Measurements from ENCODE around the gene PPP1R9B. TPM values are rescaled to one million over a fixed set of nuclear protein-coding genes. Genes with fewer than 3 reads are reported as not detected.

The PPP1R9B gene
- total RNA-seq, 1 donor from 2014 or later, result 29.7 TPM

DNA sequence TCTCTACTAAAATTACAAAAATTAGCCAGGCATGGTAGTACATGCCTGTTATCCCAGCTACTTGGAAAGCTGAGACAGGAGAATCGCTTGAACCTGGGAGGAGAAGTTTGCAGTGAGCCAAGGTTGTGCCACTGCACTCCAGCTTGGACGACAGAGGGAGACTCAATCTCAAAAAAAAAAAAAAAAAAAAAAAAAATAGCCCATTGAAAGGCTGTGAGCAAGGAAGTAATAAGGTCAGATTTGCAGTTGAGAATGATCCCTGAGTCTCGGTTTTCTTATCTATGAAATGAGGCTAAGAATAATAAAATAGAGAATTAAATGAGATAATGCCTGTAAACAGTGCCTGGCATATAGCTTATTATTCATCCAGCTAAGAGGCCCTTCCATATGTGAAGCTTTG, 56.7 kb downstream of the PPP1R9B start:
- no peak for DNase-seq (ENCODE audit: low read depth, low spot score)

DNA sequence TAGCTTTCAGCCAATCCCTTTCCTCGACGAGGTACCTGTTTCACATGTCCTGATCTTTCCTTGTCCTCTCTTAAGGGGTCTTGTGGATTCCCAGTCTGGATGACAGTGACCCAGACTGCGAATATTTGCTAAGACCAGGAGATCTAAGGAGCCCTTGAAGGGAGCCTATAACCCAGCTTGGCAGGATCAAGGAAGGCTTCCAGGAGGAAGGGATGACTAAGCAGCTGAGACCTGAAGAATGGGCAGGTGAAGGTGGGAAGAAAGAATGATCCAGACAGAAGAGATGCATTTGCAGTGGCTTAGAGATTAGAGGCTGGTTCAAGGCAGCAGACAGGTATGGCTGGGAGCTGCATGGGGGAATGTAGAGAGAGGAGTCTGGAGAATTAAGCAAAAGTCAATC, 57.2 kb downstream of the PPP1R9B start:
- DNase-seq (ENCODE audit: low read depth, low spot score), result no peak

DNA sequence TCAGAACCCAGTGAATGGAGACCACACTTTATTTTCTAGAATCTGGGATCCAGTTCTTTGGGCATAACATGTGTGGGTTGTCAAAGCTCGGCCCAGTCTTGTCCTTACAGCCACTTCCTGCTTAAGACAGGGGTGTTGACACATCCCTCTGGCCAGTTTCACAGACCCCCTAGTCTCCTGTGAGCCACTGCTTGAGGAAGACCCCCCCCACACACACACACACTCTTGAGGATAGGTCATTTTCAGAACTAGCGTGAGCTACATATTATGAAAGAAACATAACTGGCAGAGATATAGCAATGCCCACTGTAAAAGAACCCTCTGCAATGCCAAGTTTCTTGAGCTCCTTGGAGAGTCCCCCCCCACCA, 58.6 kb downstream of the PPP1R9B start:
- no peak for DNase-seq (ENCODE audit: low read depth, low spot score)

DNA sequence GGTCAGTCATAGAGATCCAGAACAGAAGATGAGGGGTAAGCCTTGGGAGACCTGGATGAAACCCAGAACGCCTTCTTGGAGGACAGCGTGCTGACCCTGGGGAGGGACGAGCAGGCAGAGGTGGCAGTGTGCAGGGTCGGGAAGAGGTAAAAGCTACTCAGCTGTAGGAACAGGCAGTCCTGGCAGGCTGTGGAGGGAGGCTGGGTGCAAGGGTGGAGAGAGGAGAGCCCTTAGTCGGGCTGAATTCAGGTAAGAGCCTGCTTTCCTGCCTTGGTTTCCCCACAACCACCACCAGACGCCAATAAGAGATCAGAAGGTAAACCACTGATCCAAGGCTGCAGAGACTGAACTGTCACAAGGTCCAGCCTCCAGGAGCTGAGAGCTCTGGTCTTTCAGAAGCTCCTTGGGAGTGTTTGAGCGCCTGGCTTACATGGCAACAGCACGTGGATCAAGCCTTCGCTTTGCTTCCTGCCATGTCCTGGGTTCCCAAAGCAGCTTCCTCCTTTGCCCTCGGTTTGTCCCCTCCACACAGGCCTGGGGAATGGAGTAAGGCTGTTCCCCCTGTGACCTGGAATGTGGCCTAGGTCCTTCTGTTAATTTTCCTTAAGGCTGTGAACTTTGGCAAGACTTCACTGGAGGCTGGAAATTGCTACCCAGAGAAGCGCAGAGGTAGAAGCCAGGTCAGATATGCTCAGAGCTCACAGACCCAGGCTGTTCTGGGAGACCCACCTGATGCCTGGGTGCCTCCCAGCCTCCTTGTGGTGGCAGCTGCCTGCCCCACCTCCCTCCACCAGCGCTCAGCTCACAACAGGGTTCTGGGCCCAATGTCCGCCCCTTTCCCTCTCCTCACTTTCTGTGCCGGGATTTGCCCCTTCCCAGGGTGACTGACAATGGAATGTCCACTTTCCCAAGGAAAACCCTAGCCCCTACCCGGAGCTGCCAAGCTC, 59.2 kb downstream of the PPP1R9B start:
- no peak for DNase-seq (ENCODE audit: low read depth, low spot score)

DNA sequence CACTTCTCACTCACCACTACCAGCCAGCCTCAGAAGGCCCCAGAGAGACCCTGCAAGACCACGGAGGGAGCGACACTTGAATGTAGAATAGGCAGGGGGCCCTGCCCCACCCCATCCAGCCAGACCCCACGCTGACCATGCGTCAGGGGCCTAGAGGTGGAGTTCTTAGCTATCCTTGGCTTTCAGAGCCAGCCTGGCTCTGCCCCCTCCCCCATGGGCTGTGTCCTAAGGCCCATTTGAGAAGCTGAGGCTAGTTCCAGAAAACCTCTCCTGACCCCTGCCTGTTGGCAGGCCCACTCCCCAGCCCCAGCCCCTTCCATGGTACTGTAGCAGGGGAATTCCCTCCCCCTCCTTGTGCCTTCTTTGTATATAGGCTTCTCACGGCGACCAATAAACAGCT, 60.4 kb downstream of the PPP1R9B start:
- no peak for DNase-seq (ENCODE audit: low read depth, low spot score)

DNA sequence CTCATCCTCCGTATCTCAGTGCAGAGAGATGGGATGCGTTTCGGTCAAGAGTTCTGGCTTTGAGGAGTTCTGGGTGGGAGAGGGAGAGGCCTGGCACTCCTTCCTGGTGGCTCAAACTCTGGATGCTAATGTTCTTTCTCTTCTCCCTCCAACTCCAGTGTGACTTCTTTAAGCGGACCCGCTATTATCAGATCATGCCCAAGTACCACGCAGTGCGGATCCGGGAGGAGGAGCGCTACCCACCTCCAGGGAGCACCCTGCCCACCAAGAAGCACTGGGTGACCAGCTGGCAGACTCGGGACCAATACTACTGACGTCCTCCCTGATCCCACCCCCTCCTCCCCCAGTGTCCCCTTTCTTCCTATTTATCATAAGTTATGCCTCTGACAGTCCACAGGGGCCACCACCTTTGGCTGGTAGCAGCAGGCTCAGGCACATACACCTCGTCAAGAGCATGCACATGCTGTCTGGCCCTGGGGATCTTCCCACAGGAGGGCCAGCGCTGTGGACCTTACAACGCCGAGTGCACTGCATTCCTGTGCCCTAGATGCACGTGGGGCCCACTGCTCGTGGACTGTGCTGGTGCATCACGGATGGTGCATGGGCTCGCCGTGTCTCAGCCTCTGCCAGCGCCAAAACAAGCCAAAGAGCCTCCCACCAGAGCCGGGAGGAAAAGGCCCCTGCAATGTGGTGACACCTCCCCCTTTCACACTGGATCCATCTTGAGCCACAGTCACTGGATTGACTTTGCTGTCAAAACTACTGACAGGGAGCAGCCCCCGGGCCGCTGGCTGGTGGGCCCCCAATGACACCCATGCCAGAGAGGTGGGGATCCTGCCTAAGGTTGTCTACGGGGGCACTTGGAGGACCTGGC, 61.3 kb downstream of the PPP1R9B start:
- no peak for DNase-seq (ENCODE audit: low read depth, low spot score)

DNA sequence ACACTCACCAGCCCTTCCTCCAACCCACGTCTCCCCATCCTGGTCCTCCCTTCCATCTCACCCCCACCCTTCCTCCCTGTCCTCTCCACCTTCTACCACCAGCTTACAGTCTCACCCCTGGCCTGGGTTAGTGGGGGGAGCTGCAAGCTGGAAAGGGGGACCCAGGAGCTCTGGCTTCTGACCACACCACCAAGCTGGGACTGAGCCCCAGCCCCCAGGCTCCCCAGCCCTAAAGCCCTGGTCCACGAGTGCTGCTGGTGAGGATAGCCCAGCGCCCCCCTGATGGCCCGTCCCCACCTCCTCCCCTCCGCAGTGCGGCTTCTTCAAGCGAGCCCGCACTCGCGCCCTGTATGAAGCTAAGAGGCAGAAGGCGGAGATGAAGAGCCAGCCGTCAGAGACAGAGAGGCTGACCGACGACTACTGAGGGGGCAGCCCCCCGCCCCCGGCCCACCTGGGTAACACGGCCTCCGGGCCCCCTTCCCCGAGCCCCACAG, 62.5 kb downstream of the PPP1R9B start:
- DNase-seq (ENCODE audit: low read depth, low spot score), result no peak

DNA sequence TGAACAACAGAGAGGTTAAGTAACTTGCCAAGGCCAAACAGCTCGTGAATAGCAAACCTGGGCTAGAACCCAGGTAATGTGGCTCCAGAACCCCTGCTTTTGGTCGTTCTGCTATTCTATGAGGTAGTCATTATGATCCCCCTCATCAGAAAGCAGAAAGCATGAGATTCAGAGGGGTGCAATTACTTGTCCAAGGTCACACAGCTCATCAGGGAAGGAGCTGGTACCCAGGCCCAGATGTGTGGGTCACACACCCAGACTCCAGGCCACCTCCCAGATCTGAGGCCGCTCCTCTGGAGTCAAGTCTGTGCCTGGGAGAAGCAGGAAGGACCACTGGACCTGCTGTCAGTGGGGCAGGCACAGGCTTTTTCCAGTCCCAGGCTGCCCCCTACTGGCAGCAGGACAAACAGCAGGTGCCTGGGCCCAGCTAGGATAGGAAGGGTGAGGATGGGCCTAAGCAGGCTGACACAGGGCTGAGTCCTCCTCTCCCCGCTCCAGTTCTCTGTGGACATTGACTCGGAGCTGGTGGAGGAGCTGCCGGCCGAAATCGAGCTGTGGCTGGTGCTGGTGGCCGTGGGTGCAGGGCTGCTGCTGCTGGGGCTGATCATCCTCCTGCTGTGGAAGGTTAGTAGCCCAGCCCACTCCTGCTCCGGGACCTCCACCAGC, 63.1 kb downstream of the PPP1R9B start:
- no peak for DNase-seq (ENCODE audit: low read depth, low spot score)

Other genes with a start within 250 kb of the PPP1R9B start
- gene DLX4, start 181.5 kb downstream of the PPP1R9B start, total RNA-seq, result not detected in 2 replicates
- gene DLX3, start 155.5 kb downstream of the PPP1R9B start, total RNA-seq, result not detected in 2 replicates
- 77.7 and 101 TPM in 2 replicates for gene ITGA3, start 94.6 kb downstream of the PPP1R9B start, total RNA-seq
- 7.8 and 11.2 TPM in 2 replicates for gene PDK2, start 55.3 kb downstream of the PPP1R9B start, total RNA-seq
- 4.1 and 4.5 TPM in 2 replicates for gene SAMD14, start 20.5 kb downstream of the PPP1R9B start, total RNA-seq
- not detected in 2 replicates for gene SGCA, start 15.3 kb upstream of the PPP1R9B start, total RNA-seq
- gene COL1A1, start 51.0 kb upstream of the PPP1R9B start, total RNA-seq, result 0.26 and 0.88 TPM in 2 replicates
- gene TMEM92, start 123.8 kb upstream of the PPP1R9B start, total RNA-seq, result not detected in 2 replicates
- 36.6 and 41.8 TPM in 2 replicates for gene XYLT2, start 195.4 kb upstream of the PPP1R9B start, total RNA-seq
- 52.2 and 56.8 TPM in 2 replicates for gene MRPL27, start 222.5 kb upstream of the PPP1R9B start, total RNA-seq
- gene EME1, start 222.6 kb upstream of the PPP1R9B start, total RNA-seq, result 4.6 and 5.5 TPM in 2 replicates
- gene LRRC59, start 246.8 kb upstream of the PPP1R9B start, total RNA-seq, result 227 and 285 TPM in 2 replicates

All from pulmonary artery endothelial cell (primary cell).